OCI-LY1 (cell line): ENCODE data around the gene ADAM8.

Experiments used
- H2AFZ ChIP-seq: fragments of 200-600 bp; sonication (generic), shearing (Covaris generic); 2 replicates; pipeline ENCODE4 v1.6.0; 2014; ENCODE audit warnings: antibody characterized with exemption, mild to moderate bottlenecking, low read length
- H3F3A ChIP-seq: fragments of 200-600 bp; sonication (generic), shearing (Covaris generic); 2 replicates; pipeline ENCODE4 v1.6.0; 2014; ENCODE audit warnings: mild to moderate bottlenecking, antibody characterized with exemption, low read length, moderate library complexity; ENCODE audit not compliant: insufficient read depth
- H3K27ac ChIP-seq: fragments of 200-600 bp; sonication (generic); 2 replicates; pipeline ENCODE4 v1.5.1; 2014; ENCODE audit warnings: low read length, mixed run types, mild to moderate bottlenecking, low read depth; ENCODE audit not compliant: poor library complexity, severe bottlenecking
- H3K27me3 ChIP-seq: fragments of 200-600 bp; sonication (generic); 2 replicates; pipeline ENCODE4 v1.6.0; 2014; ENCODE audit warnings: antibody characterized with exemption, mild to moderate bottlenecking, low read length, moderate library complexity; ENCODE audit not compliant: insufficient read depth
- H3K36me3 ChIP-seq: fragments of 200-600 bp; sonication (generic); 2 replicates; pipeline ENCODE4 v1.6.1; 2014; ENCODE audit warnings: mild to moderate bottlenecking, antibody characterized with exemption, low read length, moderate library complexity, mixed read lengths; ENCODE audit not compliant: insufficient read depth
- H3K4me1 ChIP-seq: fragments of 200-600 bp; sonication (generic); 2 replicates; pipeline ENCODE4 v1.5.1; 2014; ENCODE audit warnings: mild to moderate bottlenecking, low read length, moderate library complexity; ENCODE audit not compliant: insufficient read depth, severe bottlenecking
- H3K4me2 ChIP-seq: fragments of 200-600 bp; sonication (generic), shearing (Covaris generic); 2 replicates; pipeline ENCODE4 v1.6.1; 2014; ENCODE audit warnings: low read length
- H3K4me3 ChIP-seq: fragments of 200-600 bp; sonication (generic); 2 replicates; pipeline ENCODE4 v1.5.1; 2014; ENCODE audit warnings: low read length, low read depth, mild to moderate bottlenecking, mixed read lengths; ENCODE audit not compliant: poor library complexity, severe bottlenecking
- H3K79me2 ChIP-seq: fragments of 200-600 bp; shearing (Covaris generic); 2 replicates; pipeline ENCODE4 v1.6.1; 2016; ENCODE audit warnings: mixed run types, low read length, mixed read lengths; ENCODE audit not compliant: insufficient read depth
- H3K9ac ChIP-seq: fragments of 200-600 bp; sonication (generic), shearing (Covaris generic); 2 replicates; pipeline ENCODE4 v1.6.1; 2014; ENCODE audit warnings: mild to moderate bottlenecking, low read length, mixed read lengths
- H3K9me2 ChIP-seq: fragments of 200-600 bp; sonication (generic), shearing (Covaris generic); 2 replicates; pipeline ENCODE4 v1.6.1; 2014; ENCODE audit warnings: low read depth, mild to moderate bottlenecking, low read length, mixed read lengths
- H3K9me3 ChIP-seq: fragments of 200-600 bp; shearing (Covaris generic); 2 replicates; pipeline ENCODE4 v1.6.1; 2014; ENCODE audit warnings: low read length, mixed read lengths
- H4K20me1 ChIP-seq: fragments of 200-600 bp; sonication (generic), shearing (Covaris generic); 2 replicates; pipeline ENCODE4 v1.6.0; 2016; ENCODE audit warnings: mild to moderate bottlenecking, low read length; ENCODE audit not compliant: insufficient read depth
- CTCF ChIP-seq: fragments of 200-600 bp; sonication (generic), shearing (Covaris generic); IDR thresholded peaks from 2 replicates; pipeline ENCODE4 v1.5.1; 2017; ENCODE audit warnings: mild to moderate bottlenecking, antibody characterized with exemption, low read length, moderate library complexity, mixed read lengths
- EZH2 ChIP-seq: fragments of 200-600 bp; sonication (generic), shearing (Covaris generic); IDR thresholded peaks from 2 replicates; pipeline ENCODE4 v1.8.0; 2017; ENCODE audit warnings: borderline replicate concordance, mixed run types, mild to moderate bottlenecking, antibody characterized with exemption, low read length, moderate library complexity, mixed read lengths

Gene ADAM8

GRCh38 chr10:133302230-133302629 is 25.6 kb upstream of the ADAM8 start:
- no peak for TF ChIP-seq EZH2
- TF ChIP-seq CTCF = no peak
- H3K79me2 ChIP-seq = no peaks in the 10 kb centered on the region; the same call in 1 of the 2 replicates
- H3K9me3 ChIP-seq = no peaks in the 10 kb centered on the region
- no peaks in the 10 kb centered on the region for H3K9me2 ChIP-seq
- no peaks in the 10 kb centered on the region for H3F3A ChIP-seq
- no peaks in the 10 kb centered on the region for H4K20me1 ChIP-seq
- peaks cover 15% of the 10 kb centered on the region for H3K4me1 ChIP-seq
- H3K27ac ChIP-seq = no peak overlapping the region
- H2AFZ ChIP-seq = no peak overlapping the region
- H3K4me2 ChIP-seq = no peak overlapping the region
- peaks cover 43% of the 10 kb centered on the region for H3K36me3 ChIP-seq
- no peak overlapping the region for H3K9ac ChIP-seq
- H3K27me3 ChIP-seq = no peaks in the 10 kb centered on the region
- H3K4me3 ChIP-seq = no peak overlapping the region

- no peak overlapping the region for H3K4me2 ChIP-seq
- no peaks in the 10 kb centered on the region for H3K9me2 ChIP-seq
- no peaks in the 10 kb centered on the region for H3K4me1 ChIP-seq
- no peaks in the 10 kb centered on the region; the same call in 1 of the 2 replicates for H3K79me2 ChIP-seq
- no peaks in the 10 kb centered on the region for H4K20me1 ChIP-seq
- H3K9me3 ChIP-seq = no peaks in the 10 kb centered on the region
- H3K4me3 ChIP-seq = no peak overlapping the region
- H3F3A ChIP-seq = no peaks in the 10 kb centered on the region
- no peak overlapping the region for H2AFZ ChIP-seq
- no peaks in the 10 kb centered on the region for H3K27me3 ChIP-seq
- peaks cover 65% of the 10 kb centered on the region for H3K36me3 ChIP-seq
- no peak overlapping the region for H3K9ac ChIP-seq
- TF ChIP-seq CTCF (no peak), EZH2 (no peak)
- no peak overlapping the region for H3K27ac ChIP-seq
These were observed 23.1 kb upstream of the ADAM8 start for GRCh38 chr10:133299738-133300137.

GRCh38 chr10:133299224-133299623 is 22.6 kb upstream of the ADAM8 start:
- Histone ChIP-seq H3F3A (no peaks in the 10 kb centered on the region), H3K4me3 (no peak overlapping the region), H3K36me3 (peaks cover 70% of the 10 kb centered on the region), H3K9ac (no peak overlapping the region), H3K9me3 (no peaks in the 10 kb centered on the region), H3K9me2 (no peaks in the 10 kb centered on the region), H4K20me1 (no peaks in the 10 kb centered on the region), H3K27me3 (no peaks in the 10 kb centered on the region), H3K4me1 (no peaks in the 10 kb centered on the region), H2AFZ (no peak overlapping the region), H3K79me2 (no peaks in the 10 kb centered on the region; the same call in 1 of the 2 replicates), H3K27ac (no peak overlapping the region), H3K4me2 (no peak overlapping the region)
- TF ChIP-seq EZH2 (no peak), CTCF (no peak)
